DMS114 treated with DMSO at 0.1 percent for 48 hours (cell line): Measurements from ENCODE around the gene SPG11.

Experiments used
- DNase-seq: peaks from one replicate; lab custom pipeline; 2025; ENCODE audit not compliant: unreplicated experiment; lab: John Stamatoyannopoulos, UW

Gene SPG11

GRCh38 chr15:44529864-44530604 is 133.4 kb downstream of the SPG11 start:
- no peak for DNase-seq

- DNase-seq, result no peak
Measured at GRCh38 chr15:44527241-44527640, 136.2 kb downstream of the SPG11 start.

GRCh38 chr15:44525018-44525417 is 138.4 kb downstream of the SPG11 start:
- DNase-seq, result no peak

- no peak for DNase-seq
Measured at GRCh38 chr15:44519537-44519936, 143.9 kb downstream of the SPG11 start.

- DNase-seq, result no peak
Measured at GRCh38 chr15:44516436-44516835, 147.0 kb downstream of the SPG11 start.
